Heart left ventricle (tissue), 13 donors: ENCODE data around the gene SCN4B.

Source experiments
- POLR2A ChIP-seq, 2 donors: fragments of 450-650 bp; IDR thresholded peaks; one replicate each; pipeline ENCODE4 v1.6.1; 2017; ENCODE audit warnings: antibody characterized with exemption in 2 of 2, mild to moderate bottlenecking in 2 of 2, moderate library complexity in 2 of 2
- TF ChIP-seq, protein P1 (sequence below), 12 donors: fragments of 200-600 bp; sonication (generic) in 4 of 12; IDR thresholded peaks; one replicate each; pipeline versions ENCODE4 v1.5.0 to v1.8.0; 2018 to 2022; ENCODE audit warnings: antibody characterized with exemption in 12 of 12, mild to moderate bottlenecking in 5 of 12
- donor health status: ischemic (EF 13 %, LVEDD 7.1; RV severe dilation, severe dysfunction).
- donor health status: DM: no; HTN: yes; CAD: no.
- donor health status: DM: no; HTN: no; CAD: no.
- donor health status: ischemic (EF 25% LVEDD 6.9; RV normal size, moderate dysfunction).
- donor health status: ischemic (EF 25% LVEDD 5.7; RV mildly dilated, moderate dysfunction).
- donor health status: ischemic (EF 35%, LVEDD 5.7; RV mildly dilated, moderate dysfunction).
- donor health status: nonischemic (EF 11% LVEDD 7.7; RV severe dilation, severe dysfunction).
- donor health status: DM: yes; HTN: yes; CAD: no.
- donor health status: PGD.
- donor health status: ischemic (EF 29% LVEDD 5.4; RV normal size, mild dysfunction).
- donor health status: nonischemic (EF 23%, LVEDD 6.1; RV moderate dilation, normal function).

DNA sequence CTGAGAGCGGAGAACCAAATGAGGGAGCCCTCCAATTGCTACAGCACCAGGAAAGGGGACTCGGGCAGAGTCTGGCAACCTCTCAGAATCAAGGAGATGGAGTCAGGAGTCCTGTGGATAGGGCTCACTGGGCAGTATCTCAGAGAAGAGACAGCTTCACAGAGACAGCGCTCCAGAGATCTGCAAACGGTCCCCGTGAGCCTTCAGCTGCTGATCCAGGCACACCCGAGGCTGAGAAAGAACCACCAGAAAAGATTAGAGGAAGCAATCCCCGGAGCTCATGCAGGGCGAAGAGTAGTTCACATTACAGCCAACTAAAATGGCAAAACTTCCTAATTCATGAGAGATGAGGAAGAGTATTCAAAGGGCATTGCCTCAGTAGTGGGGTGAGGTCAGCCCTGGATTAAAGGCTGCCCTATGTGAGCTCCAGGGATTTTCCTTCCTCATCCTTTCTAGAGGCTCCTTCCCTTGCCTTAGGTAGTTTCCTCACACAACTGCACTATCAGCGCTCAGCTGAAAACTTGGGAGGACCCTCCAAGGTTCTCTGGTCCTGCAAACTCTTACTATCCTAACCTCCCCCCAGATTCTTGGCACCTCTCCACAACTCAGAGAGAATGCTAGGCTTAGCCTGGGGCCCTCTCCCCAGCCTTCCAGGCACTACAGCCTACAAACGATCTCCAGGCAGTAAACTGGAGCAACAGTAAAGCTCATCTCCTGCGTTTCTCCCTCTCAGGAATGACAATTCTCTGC lies 23.7 kb downstream of the SCN4B start:
- TF ChIP-seq, protein P1, sequence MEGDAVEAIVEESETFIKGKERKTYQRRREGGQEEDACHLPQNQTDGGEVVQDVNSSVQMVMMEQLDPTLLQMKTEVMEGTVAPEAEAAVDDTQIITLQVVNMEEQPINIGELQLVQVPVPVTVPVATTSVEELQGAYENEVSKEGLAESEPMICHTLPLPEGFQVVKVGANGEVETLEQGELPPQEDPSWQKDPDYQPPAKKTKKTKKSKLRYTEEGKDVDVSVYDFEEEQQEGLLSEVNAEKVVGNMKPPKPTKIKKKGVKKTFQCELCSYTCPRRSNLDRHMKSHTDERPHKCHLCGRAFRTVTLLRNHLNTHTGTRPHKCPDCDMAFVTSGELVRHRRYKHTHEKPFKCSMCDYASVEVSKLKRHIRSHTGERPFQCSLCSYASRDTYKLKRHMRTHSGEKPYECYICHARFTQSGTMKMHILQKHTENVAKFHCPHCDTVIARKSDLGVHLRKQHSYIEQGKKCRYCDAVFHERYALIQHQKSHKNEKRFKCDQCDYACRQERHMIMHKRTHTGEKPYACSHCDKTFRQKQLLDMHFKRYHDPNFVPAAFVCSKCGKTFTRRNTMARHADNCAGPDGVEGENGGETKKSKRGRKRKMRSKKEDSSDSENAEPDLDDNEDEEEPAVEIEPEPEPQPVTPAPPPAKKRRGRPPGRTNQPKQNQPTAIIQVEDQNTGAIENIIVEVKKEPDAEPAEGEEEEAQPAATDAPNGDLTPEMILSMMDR (IDR thresholded peaks at IDR 0.05), result no peak
- TF ChIP-seq POLR2A (IDR thresholded peaks at IDR 0.05), result no peak
